HG03378 (cell line): ENCODE results near the gene POU3F2.

Experiments
- ATAC-seq: cut with Tn5 transposase; IDR thresholded peaks from one replicate; pipeline ENCODE4 v1.9.1; 2021; ENCODE audit warnings: mild to moderate bottlenecking, moderate library complexity; ENCODE audit not compliant: unreplicated experiment

POU3F2 gene

DNA sequence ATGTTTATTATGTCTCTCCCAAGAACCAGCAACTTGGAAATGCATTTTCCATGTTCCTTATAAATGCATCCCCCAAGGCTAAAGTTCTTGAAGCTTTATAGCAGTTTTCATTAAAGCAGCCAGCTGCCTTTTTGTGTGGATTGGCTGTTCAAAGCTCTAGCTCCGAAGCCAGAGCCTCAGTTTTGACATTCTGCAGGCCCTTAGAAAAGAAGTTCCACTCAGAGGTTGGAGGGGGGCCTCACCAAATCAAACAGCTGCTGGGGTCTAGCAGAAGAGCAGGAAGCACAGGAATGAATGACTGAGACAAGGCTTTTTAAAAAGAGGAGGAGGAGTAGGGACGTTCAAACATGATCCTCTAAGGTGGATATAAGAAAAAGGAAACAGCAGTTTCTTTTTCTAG lies 4.2 kb upstream of the POU3F2 start:
- ATAC-seq, result no peak

DNA sequence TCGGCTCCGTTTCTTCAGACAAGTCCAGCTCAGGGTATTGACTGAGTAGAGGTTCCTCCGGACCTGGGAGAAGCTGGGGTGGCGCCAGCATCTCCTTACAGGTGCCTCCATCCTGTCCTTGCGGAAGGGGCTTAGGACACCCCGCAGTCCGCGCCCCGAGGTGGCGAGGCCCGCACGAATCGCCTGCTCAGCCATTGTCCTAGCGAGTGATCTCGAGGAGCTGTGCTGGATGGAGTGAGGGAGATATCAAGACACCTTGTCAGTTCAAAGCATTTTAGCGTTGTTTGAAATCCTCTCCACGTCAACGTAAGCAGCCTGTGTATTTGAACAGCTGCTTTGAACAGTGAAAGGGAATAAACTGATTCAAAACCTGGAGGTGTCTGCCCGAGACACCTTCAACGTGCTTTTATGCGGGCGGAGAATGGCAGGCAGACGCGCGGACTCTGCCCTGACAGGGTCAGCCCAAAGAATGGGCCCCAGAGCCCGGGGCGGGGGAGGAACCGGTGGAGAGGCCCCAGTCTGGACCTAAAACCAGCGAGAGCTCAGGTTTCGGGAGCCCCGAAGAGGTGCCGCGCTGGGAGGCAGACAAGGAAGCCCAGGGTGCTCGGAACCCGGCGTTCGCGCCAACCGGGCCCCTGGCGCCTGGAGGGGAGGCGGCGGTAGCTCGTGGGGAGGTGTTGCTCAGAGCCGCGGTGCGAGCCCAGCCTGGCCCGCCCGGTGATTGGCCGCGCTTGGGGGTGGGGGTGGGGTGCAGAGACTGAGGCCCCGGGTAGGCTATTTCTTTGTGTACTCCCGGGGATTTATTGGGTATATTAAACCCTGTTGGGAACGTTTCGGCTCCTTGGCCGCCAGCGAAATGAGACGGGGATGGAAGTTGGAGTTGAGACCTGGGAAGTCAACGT lies 3.1 kb upstream of the POU3F2 start:
- no peak for ATAC-seq

DNA sequence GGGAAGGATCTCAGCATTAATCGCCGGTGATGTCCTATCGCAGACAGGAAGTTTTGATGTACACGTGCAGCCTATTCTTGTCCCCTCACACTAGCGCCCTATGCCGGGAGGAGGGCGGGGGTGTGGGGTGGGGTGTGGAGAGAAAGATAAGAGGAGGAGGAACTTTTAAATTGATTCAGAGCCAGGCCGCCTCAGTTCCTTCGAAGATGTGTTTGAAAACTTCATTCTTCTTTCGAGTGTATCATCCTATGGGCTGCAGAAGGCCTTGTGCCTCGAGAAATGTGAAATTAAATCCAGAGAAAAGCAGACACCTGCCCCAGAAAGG lies 2.5 kb upstream of the POU3F2 start:
- no peak for ATAC-seq

DNA sequence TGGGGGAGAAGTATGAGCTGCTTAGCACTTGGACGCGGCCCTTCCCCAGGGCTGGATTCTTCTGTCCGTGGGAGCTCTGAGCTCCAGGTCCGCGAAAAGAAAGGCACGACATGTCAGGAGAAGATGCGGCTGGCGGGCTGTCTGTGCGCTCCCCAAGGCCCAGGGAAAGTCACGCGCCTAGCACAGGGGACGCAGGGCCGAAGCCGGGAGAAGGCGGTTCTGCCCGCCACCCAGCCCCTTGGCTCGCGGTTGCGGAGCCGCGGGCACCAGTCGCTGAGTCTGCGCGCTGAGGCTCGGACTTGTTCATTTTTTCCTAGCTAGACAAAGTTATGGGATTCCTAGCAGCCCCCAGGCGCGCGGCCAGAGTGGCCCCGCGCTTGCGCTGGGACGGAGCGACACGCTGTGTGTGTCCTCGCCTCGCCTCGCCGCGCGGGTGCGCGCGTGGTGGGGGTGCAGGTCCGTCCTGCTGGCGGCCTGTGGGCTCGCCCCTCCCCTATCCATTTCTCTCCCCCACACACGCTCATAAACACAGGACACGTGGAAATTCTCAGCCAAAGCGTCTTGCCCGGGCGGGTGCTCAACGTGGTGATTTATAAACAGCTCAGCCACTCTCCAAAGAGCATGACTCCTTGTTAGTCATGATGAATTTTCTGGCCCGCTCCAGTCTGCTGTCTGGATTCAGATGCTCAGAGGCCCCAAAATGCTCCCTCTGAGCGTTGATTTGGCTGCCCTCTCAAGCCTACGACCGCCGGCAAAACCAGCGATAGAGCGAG lies 1.9 kb upstream of the POU3F2 start:
- no peak for ATAC-seq

DNA sequence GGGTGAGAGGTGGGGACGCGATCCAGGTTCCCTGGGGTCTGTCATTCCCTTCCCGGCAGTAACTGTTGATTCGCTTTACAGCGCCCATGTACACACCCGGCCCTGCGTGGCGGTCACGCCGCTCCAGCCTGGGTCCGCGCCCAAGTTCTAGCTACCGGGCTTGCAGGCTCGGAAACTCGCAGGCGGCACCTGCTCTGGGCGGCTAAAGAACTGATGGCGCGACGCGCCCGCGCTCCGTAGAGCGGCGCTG lies 1.4 kb upstream of the POU3F2 start:
- ATAC-seq, result no peak

DNA sequence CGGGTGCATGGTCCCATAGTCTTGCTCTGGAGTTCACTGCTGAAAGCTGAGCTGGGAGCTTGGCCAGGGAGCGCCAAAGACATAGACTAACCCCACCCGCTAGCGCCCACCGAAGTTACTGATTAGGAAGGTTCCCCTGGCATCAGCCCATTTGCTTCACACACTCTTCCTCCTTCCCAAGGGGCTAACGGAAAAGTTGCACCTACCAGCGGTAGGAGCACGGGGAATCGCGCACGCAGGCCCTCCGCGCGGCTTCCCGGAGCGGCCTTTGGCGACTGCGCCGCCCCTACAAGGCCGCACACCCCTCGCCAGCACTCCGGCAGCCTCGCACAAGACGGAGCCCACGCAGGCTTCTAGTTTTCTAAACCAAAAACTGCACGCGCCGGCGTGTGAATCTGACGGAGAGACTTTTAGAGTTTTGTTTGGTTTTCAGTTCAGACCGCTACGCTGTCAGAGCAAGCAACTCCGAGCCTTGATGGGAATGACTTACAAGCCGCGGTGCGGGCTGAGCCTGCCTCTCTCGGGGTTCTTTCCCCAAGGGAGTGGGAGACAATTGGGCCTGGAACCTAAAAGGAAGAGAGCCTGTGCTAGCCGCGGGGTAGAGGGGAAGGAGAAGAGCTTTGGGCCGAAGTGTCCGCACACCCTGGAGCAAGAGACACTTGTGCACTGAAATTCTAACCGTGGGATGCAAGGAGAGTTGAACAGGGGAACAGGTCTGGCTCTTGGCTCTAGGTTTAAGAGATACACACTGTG lies 891 bp upstream of the POU3F2 start:
- no peak for ATAC-seq

DNA sequence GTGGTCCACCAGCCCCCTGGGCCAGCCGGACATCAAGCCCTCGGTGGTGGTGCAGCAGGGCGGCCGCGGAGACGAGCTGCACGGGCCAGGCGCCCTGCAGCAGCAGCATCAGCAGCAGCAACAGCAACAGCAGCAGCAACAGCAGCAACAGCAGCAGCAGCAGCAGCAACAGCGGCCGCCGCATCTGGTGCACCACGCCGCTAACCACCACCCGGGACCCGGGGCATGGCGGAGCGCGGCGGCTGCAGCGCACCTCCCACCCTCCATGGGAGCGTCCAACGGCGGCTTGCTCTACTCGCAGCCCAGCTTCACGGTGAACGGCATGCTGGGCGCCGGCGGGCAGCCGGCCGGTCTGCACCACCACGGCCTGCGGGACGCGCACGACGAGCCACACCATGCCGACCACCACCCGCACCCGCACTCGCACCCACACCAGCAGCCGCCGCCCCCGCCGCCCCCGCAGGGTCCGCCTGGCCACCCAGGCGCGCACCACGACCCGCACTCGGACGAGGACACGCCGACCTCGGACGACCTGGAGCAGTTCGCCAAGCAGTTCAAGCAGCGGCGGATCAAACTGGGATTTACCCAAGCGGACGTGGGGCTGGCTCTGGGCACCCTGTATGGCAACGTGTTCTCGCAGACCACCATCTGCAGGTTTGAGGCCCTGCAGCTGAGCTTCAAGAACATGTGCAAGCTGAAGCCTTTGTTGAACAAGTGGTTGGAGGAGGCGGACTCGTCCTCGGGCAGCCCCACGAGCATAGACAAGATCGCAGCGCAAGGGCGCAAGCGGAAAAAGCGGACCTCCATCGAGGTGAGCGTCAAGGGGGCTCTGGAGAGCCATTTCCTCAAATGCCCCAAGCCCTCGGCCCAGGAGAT lies 1.0 kb downstream of the POU3F2 start:
- no peak for ATAC-seq

DNA sequence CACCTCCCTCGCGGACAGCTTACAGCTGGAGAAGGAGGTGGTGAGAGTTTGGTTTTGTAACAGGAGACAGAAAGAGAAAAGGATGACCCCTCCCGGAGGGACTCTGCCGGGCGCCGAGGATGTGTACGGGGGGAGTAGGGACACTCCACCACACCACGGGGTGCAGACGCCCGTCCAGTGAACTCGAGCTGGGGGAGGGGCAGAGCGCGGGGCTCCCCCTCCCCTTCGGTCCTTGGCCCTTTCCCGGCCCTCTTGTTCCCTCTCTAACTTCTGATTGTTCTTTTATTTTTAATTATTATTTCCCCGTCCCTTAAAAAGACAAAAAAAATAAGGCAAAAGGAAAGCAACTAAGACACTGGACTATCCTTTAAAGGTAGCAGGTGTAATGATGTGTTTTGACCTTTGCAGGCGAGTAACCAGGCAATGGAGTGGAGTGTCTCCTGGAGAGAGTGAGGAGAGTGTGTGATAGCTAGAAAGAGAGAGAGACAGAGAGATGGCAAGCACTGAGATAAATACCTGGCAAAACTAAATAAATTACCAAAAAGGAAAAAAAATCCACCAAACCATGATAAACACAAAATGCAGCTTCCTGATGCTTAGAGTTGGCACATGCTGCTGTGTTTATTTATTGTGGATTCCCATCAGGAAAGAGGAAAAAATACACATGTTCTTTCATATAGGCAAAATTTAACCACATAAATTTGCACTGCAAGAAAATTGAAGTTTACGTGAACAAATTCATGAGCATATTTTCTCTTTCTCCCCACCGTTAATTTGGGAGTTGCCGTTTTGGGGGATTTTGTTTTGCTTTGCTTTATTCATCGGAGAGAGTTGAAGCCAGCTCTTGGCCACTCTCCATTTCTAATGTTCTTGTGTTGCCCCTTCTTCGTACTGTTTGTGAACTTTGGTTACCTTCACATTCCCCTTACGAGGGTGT lies 1.9 kb downstream of the POU3F2 start:
- ATAC-seq, result no peak

DNA sequence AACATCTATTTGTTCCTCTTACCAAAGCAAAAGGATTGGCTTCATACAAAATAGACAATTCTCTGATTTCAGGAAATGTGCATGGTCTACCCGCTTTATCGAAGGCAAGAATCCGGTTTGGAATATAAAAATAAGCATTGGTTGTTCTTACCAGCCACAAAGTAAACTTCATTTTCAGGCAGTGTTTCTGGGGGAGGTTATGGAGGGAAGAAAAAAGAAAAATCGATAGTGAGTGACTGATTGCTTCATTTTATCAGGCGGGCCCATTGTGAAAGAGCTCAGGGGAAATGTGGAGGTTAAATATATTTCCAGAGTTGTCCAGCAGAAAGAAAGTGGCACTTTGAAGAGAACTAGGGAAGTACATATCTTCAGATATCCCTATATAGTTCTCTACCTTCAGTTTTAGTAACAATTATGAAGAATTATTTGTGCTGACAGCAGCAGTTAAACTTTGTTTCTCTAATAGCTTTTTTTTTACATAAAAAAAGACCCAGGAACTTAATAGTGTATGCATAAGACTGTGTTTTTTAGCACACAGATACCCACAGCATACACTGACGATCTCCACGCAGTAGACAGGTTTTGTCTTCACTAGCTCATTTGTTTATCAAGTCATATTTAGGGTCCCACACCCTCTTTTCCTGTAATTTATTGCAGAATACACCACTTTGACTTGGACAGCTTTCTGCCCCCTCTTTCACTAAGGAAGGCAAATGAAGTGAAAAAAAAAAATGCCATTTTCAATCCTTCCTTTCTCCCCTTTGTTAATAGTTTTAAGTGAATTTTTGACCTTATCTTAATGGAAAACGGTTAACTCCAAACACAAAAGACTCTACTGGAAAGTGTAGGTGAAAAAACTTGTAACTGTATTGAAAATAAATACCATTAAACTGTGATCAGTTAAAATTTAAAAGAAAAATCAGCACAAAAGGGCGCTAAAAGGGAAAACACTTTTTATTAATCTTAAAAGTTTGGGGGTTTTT lies 2.9 kb downstream of the POU3F2 start:
- no peak for ATAC-seq

DNA sequence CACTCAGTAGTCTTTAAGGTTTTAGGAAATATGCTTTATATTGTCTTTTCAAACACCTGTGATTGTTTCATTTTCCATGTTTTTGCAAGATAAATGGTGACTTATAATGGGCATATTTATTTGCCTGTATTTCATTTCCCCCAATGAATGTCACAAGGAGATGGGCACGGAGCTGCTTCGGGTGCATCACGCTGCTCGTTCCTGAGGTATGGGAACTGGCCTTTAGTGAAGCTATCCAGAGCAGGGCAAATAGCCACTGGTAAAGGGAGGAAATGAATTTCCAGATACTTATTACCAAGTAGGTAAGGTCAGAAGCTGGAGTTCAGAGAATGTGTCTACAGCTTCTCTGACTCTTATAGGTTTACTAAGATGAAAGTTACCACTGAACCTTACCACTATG lies 3.7 kb downstream of the POU3F2 start:
- ATAC-seq, result no peak

DNA sequence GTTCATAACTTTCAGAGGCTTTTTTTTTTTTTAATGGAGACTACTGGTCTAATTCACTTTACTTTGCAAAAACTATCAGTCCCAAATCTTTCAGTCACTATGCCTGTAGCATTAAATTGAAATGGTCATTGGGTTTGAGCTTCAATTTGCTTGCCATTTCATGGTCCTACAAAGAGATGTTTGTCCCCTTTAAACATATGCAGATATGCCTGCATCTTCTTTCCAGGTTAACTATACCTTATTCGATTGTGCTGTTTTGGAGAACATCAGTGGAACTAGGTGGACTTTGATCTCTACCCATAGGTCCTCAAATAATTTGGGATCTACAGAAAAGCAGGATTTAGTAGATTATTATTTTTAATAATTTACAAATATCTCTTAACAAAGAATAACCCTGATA lies 4.6 kb downstream of the POU3F2 start:
- ATAC-seq, result no peak

DNA sequence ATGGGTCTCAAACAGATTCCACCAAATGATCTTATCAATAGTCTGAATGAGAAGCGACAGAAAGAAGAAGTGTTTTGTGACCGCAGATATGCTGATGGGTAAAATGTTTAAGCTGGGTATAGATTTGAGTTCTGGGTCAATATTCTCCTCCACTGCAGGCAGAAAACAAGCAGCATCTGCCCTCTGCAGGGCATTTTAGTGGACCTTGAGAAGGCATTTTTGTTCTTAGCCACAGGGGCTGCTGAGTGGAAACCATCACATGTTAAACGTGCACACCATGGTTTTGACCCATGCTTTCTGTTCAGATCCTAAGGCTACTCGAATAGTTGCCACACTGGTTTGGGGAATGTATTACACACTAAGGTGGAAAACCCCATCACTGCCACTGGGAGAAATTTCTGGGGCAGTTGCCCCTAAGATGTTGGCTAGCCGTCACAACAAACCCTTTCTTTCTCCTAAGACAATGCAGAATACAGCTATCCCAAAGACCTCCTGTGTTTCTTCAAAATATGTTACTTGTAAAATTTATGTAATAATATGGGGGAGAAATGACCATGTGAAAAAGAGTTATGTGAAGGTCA lies 5.5 kb downstream of the POU3F2 start:
- ATAC-seq, result no peak

DNA sequence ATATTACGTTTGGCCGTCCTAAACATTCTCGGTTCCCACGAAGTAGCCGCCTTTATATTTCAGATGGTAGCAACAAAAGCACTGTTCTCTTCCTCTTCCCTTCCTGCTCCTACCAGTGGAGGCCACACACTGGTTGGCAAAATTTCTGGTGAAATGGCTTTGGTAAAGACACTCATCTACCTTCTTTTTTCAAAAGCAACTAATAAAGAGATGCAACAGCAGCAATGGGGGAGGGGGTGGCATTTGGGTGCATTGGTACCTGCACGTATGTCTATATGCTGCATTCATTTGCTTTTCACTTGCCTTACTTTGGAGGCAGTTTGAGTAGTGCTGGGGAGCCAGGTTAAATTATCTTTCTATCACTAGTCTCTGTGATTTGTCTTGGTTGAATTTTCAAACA lies 6.0 kb downstream of the POU3F2 start:
- ATAC-seq, result no peak

DNA sequence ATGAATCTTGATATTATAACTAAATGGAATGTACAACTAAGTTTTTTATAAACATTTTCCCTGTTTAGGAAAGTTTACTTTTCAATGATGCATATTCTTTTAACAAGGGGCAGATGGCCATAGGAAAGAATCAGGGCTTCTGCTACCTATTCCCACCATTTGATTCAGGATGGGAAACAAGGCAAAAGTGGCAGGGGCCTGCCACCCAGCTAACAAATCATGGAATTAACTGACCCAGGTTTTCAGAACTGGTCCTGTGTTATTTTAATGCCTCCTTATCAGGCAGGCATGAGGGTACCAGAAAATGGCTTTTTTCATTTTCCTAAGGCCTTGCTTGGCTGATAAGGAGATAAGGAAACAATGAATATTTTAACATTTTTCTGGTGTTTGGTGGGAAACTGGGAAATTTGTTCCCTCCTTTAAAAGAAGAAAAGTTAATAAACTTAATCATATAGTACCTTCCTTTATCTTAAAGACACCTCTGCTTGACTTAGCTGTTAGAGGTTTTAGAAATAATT lies 6.7 kb downstream of the POU3F2 start:
- ATAC-seq, result no peak

DNA sequence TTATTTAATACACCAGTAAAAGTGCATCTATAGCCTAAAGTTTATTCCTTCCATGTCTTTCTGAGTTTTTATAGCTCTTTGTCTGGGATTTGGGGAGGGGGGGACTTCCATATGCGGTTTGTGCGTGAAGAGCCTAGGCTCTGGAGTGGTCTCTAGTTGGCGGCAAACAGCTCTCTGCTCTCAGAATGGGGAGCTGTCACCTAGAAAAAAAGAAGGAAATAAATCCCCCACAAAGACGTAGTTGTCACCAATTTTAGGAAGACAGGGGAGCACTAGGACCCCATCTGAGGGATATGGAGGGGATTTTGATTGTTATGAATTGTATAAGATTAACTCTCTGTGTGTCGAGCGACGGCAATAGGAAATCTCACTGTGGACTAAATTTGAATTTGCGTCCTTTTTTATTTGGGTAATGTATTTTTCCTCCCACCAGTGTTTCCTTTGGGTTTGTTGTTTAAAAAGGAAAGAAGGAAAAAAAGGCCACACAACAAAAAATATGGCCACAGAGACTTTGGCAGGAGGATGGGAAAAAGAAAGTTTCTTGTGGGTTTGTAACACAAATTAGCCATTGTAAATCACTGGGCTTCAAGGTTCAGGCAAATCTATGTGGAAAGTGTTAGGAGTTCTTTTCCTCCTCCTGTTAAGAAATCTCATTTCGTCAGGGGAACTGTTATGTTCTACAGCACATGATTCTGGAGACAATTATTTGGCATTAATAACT lies 7.4 kb downstream of the POU3F2 start:
- ATAC-seq, result no peak

DNA sequence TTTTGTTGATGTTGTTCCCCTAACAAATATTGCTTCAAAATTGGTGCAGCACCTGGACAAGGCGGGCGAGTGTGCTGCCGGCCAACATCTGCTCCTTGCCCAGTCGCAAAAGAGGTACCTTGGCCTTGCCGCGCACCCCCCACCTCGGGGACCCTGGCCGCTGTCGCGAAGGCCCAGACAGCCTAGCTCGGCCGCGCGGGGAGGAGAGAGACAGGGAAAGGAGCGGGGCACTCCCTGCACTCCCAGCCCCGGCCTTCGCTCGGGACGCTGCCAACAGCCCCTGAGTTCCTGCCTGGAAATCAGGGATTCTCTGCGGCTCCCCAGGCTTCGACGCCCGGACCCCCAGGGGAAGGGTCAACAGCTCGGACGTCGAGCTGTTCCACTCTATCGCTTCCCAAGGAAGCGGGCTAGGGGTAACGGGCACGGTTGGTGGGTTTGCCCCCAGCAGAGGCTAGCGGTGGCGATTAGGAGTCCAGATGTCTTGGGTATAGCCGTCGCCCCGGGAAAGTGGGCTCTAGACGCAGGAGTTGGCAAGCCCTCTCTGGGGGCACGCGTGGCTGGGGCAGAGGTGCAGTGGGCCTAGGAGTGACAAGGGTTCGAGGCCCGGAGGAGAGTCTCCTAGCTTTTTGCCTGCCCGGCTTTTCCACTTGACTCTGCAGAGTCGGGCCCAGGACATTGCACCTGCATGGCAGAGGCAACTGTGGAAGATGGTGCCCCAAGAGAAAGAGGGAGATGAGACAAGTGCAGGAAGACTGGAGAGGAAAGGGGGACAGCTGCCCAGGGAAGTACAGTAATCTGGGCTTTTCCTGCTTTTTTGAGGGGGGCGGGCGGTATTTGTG lies 8.2 kb downstream of the POU3F2 start:
- ATAC-seq, result no peak
